DMS 273 treated with DMSO at 0.1 percent for 48 hours (cell line): Measurements from ENCODE around the gene ANKS3.

ENCODE experiments used
- DNase-seq: peaks from one replicate; lab custom pipeline; 2025; lab: John Stamatoyannopoulos, UW

ANKS3 gene

GRCh38 chr16:4684763-4685162 lies 49.3 kb downstream of the ANKS3 start:
- DNase-seq: no peak

GRCh38 chr16:4684058-4684715 lies 49.9 kb downstream of the ANKS3 start:
- DNase-seq: no peak

- no peak for DNase-seq
Measured at GRCh38 chr16:4683255-4684057, 50.6 kb downstream of the ANKS3 start.

- no peak for DNase-seq
Measured at GRCh38 chr16:4682616-4683254, 51.3 kb downstream of the ANKS3 start.

- no peak for DNase-seq
Measured at GRCh38 chr16:4682084-4682591, 51.9 kb downstream of the ANKS3 start.

- DNase-seq: no peak
Measured at GRCh38 chr16:4681471-4682083, 52.5 kb downstream of the ANKS3 start.

- DNase-seq: no peak
Measured at GRCh38 chr16:4680673-4681470, 53.2 kb downstream of the ANKS3 start.

- DNase-seq: no peak
Measured at GRCh38 chr16:4679850-4680636, 54.0 kb downstream of the ANKS3 start.

GRCh38 chr16:4679156-4679849 lies 54.8 kb downstream of the ANKS3 start:
- no peak for DNase-seq

- DNase-seq: no peak
Measured at GRCh38 chr16:4678596-4678995, 55.5 kb downstream of the ANKS3 start.

- no peak for DNase-seq
Measured at GRCh38 chr16:4677994-4678393, 56.1 kb downstream of the ANKS3 start.

- DNase-seq: no peak
Measured at GRCh38 chr16:4677390-4677789, 56.7 kb downstream of the ANKS3 start.

DNA sequence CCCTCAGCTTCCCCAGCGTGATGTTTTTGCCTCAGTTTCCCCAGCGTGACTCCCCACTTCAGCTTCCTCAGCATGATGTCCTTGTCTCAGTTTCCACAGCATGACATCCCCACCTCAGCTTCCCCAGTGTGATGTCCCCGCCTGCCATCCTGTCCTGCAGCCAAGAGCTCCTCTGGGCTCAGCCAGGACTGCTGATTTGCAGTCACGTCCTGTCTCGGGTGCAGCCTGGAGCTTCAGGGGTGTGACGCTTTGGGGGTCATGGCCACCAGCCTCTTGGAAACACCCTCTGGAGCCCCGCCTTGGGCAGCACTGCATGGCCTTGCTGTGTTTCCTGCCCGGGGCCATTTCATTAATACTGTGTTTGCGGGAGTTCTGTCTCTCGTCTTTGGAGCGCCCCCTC lies 57.2 kb downstream of the ANKS3 start:
- no peak for DNase-seq

DNA sequence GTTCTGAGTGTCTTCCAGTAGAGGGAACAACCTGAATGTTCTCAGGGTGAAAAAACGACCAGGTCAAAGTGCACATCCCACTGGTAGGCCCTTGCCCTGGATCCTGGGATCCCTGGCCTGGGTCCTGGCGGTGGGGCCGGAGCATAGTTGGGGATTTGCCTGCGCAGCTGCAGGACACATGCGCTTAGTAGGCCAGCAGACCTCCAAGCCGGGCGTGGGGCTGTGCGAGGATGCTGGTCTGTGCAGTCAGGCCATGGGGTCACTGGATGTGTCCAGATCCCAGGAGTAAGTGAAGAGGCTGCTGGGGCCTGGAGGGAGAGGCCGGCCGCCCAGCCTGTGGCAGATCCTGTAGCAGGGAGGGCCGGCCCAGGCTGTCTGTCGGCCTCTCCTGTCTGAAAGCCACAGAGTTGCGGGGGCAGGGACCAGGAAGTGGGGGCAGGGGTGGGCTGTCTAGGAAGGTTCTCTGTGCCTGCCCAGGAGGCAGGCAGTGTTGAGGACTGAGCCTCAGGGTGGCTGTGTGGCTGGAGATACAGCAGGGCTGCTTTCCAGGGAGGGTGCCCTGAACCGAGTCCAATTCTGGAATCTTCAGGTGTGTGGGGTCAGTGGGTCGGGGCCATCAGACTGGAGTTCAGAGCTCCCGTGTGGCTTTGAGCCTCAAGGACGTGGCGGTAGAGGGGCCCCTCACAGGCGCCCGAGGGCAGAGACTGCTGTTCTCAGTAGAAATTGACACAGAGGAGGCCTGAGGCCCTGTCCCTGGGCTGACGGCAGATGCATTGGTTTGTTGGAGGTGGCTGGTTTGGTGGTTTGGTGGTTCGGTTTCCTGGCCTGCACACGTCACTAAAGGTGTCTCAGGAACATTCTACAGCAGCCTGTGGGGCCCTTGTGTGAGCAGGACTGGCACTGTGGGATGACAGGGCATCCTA lies 57.9 kb downstream of the ANKS3 start:
- no peak for DNase-seq

- no peak for DNase-seq
Measured at GRCh38 chr16:4674926-4675530, 59.0 kb downstream of the ANKS3 start.

GRCh38 chr16:4673387-4674046 lies 60.6 kb downstream of the ANKS3 start:
- DNase-seq: no peak

DNA sequence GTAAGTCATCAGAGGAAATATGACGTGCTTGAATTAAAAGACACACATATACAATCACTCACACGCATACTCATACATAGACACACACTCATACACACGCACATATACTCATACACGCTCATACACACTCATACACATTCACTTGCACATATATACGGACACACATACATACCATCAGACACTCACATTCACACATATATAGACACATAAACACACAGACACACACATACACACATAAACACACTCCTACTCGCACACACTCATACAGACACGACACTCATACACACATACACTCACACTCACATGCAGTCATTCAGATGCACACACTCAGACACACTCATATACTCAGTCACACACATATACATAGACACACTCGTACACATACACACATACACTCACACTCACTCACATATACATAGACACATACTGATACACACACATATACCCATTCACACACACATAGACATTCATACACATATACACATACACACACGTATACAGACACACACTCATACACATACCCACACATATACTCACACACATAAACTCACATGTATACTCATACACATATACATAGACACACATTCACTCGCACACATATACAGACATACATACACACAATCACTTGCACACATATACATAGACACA lies 65.6 kb downstream of the ANKS3 start:
- DNase-seq: no peak
